CD4-positive, alpha-beta memory T cell (primary cell): Measurements from ENCODE around the gene MARCHF10. TPM values are rescaled to one million over a fixed set of nuclear protein-coding genes. Genes with fewer than 3 reads are reported as not detected.

Experiments used
- CTCF ChIA-PET: fragments of 350-600 bp; sonication (Branson Sonifier 250); formaldehyde crosslinking; loops from one replicate; lab custom pipeline; 2021; ENCODE audit warnings: inconsistent platforms; ENCODE audit not compliant: partially characterized antibody; lab: Charles Lee
- POLR2A ChIA-PET: fragments of 350-600 bp; sonication (Branson Sonifier 250); formaldehyde crosslinking; loops from one replicate; lab custom pipeline; 2021; ENCODE audit not compliant: partially characterized antibody; lab: Charles Lee
- DNase-seq, 5 donors: peaks; one replicate each; pipeline versions ENCODE4 v3.0.0 to v3.0.0-alpha.2; 2020 to 2022; ENCODE audit warnings: mixed read lengths in 1 of 5
- H3K27ac ChIP-seq: one replicate; pipeline ENCODE4 v1.7.0; 2013; ENCODE audit warnings: low read depth, low read length
- H3K27me3 ChIP-seq: 2 replicates; pipeline ENCODE4 v1.7.0; 2013; ENCODE audit warnings: mild to moderate bottlenecking, low read length, moderate library complexity; ENCODE audit not compliant: insufficient read depth
- H3K36me3 ChIP-seq: 2 replicates; pipeline ENCODE4 v1.7.0; 2013; ENCODE audit warnings: mild to moderate bottlenecking, low read length, moderate library complexity; ENCODE audit not compliant: insufficient read depth
- H3K4me1 ChIP-seq: 2 replicates; pipeline ENCODE4 v1.7.0; 2013; ENCODE audit warnings: mild to moderate bottlenecking, low read length, moderate library complexity; ENCODE audit not compliant: insufficient read depth
- H3K4me3 ChIP-seq, 2 donors: one replicate each; pipeline ENCODE4 v1.7.0; 2013; ENCODE audit warnings: low read length in 2 of 2, mild to moderate bottlenecking in 1 of 2
- H3K9me3 ChIP-seq, 2 donors: one replicate each; pipeline ENCODE4 v1.7.0; 2013; ENCODE audit warnings: low read length in 2 of 2, control low read depth in 1 of 2; ENCODE audit not compliant: control insufficient read depth in 1 of 2
- H3K27ac Mint-ChIP-seq, 7 donors: one replicate each; pipeline ENCODE4 v1.8.0; 2020 to 2021; ENCODE audit warnings: mixed read lengths in 7 of 7, mild to moderate bottlenecking in 6 of 7, inconsistent platforms in 3 of 7, moderate library complexity in 3 of 7
- H3K27me3 Mint-ChIP-seq, 2 donors: one replicate each; pipeline ENCODE4 v1.8.0; 2020 to 2021; ENCODE audit warnings: mixed read lengths in 2 of 2
- H3K36me3 Mint-ChIP-seq, 2 donors: one replicate each; pipeline ENCODE4 v1.8.0; 2020 to 2021; ENCODE audit warnings: mixed read lengths in 2 of 2, inconsistent platforms in 1 of 2, mild to moderate bottlenecking in 1 of 2
- H3K4me1 Mint-ChIP-seq, 4 donors: one replicate each; pipeline ENCODE4 v1.8.0; 2020 to 2021; ENCODE audit warnings: mixed read lengths in 4 of 4, mild to moderate bottlenecking in 1 of 4
- H3K4me3 Mint-ChIP-seq, 8 donors: one replicate each; pipeline ENCODE4 v1.8.0; 2020 to 2021; ENCODE audit warnings: mixed read lengths in 8 of 8, mild to moderate bottlenecking in 7 of 8, moderate library complexity in 6 of 8, inconsistent platforms in 3 of 8
- H3K9me3 Mint-ChIP-seq, 8 donors: one replicate each; pipeline ENCODE4 v1.8.0; 2020 to 2021; ENCODE audit warnings: mixed read lengths in 8 of 8, mild to moderate bottlenecking in 5 of 8, inconsistent platforms in 3 of 8, moderate library complexity in 1 of 8
- intact Hi-C: fragments of 100-400 bp; cut with micrococcal nuclease; formaldehyde crosslinking; loops from one replicate; pipeline ENCODE4 v1.15.1; 2023
- polyA plus RNA-seq, 2 donors: library from polyadenylated mRNA; unstranded; fragments of 300-500 nt; fragmentation: Illumina TruSeq; gene quantifications; one replicate each; pipeline ENCODE4 v1.2.3, GENCODE V29; 2021
- total RNA-seq, 2 experiments: library from RNA; stranded (reverse); gene quantifications; one replicate each; pipeline ENCODE4 v1.2.3, GENCODE V29; 2021

The MARCHF10 gene
- total and polyA plus RNA-seq, 4 experiments from 2014 or later: 0.15 to 0.89 (median 0.45) TPM

DNA sequence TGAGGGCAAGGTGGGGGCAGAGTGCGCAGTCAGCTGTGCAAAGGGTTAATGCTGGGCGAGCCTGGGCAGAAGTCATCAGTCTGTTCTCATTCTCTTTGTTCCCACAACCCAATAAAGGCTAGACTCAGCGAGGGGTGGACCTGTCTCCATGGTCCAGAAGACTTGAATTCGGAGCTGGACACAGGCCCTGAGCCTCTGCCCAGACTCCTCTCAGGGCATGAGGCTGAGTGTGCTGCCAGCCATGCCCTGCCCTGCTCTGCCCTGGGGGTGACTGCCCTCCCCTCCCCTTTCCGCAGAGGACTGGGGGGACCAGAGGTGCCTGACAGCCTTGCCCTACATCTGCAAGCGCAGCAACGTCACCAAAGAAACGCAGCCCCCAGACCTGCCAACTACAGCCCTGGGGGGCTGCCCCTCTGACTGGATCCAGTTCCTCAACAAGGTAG lies 126.2 kb downstream of the MARCHF10 start:
- Histone ChIP-seq H3K4me3 (no peak overlapping the region), H3K4me1 (no peaks in the 10 kb centered on the region), H3K36me3 (no peaks in the 10 kb centered on the region), H3K27ac (no peak overlapping the region), H3K27me3 (no peaks in the 10 kb centered on the region), H3K9me3 (no peaks in the 10 kb centered on the region)
- no peak for DNase-seq
- no peaks in the 10 kb centered on the region for H3K27me3 Mint-ChIP-seq
- H3K36me3 Mint-ChIP-seq: no peaks in the 10 kb centered on the region
- no peak overlapping the region for H3K27ac Mint-ChIP-seq
- POLR2A ChIA-PET: no interaction called here
- CTCF ChIA-PET: no interaction called here
- H3K4me3 Mint-ChIP-seq: no peak overlapping the region
- no peaks in the 10 kb centered on the region for H3K4me1 Mint-ChIP-seq
- H3K9me3 Mint-ChIP-seq: no peaks in the 10 kb centered on the region
- intact Hi-C loops: no loop called here

DNA sequence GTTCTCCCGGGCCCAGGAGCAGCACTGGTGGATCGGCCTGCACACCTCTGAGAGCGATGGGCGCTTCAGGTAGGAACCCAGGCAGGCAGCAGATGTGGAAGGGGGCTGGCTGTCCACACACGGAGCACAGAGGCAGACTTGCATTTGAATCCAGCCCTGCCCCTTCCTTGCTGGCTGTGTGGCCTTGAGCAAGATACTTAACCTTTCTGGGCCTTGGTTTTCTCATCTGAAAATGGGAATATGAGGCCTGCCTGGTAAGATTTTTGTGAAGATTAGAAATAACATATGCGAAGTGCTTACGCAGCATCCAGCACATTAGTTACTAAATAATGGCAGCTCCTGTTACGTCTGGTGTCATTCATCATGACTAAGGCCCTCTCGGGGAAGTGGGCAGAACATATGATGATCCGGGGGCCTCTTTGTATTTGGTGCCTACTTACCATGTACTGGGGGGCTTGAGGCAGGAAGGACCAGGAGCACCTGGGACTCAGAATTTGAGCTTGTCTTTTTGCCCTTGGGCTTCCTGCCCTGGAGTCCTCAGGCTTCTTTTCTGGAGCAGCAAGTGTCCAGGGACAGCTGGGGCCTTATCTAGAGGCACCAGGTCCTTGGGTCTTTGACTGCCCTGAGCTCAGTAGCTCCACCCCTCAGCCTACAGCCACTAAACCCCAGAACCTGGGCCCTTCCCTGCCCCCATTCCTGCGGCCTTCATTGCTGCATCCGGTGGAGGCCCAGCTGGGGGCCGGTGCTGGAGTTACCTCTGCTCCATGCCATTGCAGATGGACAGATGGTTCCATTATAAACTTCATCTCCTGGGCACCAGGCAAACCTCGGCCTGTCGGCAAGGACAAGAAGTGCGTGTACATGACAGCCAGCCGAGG lies 126.8 kb downstream of the MARCHF10 start:
- Histone ChIP-seq H3K4me1 (no peaks in the 10 kb centered on the region), H3K27ac (no peak overlapping the region), H3K36me3 (no peaks in the 10 kb centered on the region), H3K27me3 (no peaks in the 10 kb centered on the region), H3K4me3 (no peak overlapping the region), H3K9me3 (no peaks in the 10 kb centered on the region)
- intact Hi-C loops: no loop called here
- no peaks in the 10 kb centered on the region for H3K4me1 Mint-ChIP-seq
- ChIA-PET POLR2A (no interaction called here), CTCF (no interaction called here)
- H3K27ac Mint-ChIP-seq: no peak overlapping the region
- no peak for DNase-seq
- no peaks in the 10 kb centered on the region for H3K27me3 Mint-ChIP-seq
- no peaks in the 10 kb centered on the region for H3K9me3 Mint-ChIP-seq
- no peaks in the 10 kb centered on the region for H3K36me3 Mint-ChIP-seq
- H3K4me3 Mint-ChIP-seq: no peak overlapping the region

DNA sequence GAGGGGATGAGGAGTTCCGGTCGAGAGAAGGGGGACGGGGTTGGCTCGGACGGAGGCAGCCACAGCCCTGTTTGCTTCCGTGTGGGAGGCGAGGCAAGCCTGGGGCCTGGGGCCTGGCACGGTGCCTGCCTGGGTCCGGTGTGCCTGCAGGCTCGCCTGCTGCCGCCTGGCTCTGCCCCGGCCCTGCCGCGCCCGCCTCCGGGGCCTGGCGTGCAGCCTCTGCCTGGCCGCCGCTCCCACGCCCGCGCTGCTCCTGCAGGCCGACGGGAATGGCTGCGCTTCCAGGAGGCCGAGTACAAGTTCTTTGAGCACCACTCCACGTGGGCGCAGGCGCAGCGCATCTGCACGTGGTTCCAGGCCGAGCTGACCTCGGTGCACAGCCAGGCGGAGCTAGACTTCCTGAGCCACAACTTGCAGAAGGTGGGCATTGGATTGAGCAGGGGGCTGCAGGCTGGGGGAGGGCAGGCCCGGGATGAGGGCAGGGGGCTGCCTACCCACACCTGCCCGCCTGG lies 127.5 kb downstream of the MARCHF10 start:
- Histone ChIP-seq H3K4me1 (no peaks in the 10 kb centered on the region), H3K27me3 (no peaks in the 10 kb centered on the region), H3K27ac (no peak overlapping the region), H3K4me3 (no peak overlapping the region), H3K36me3 (no peaks in the 10 kb centered on the region), H3K9me3 (no peaks in the 10 kb centered on the region)
- no peaks in the 10 kb centered on the region for H3K9me3 Mint-ChIP-seq
- no peak for DNase-seq
- no peaks in the 10 kb centered on the region for H3K4me1 Mint-ChIP-seq
- ChIA-PET POLR2A (no interaction called here), CTCF (no interaction called here)
- no peaks in the 10 kb centered on the region for H3K27me3 Mint-ChIP-seq
- H3K4me3 Mint-ChIP-seq: no peak overlapping the region
- no peak overlapping the region for H3K27ac Mint-ChIP-seq
- intact Hi-C loops: no loop called here
- no peaks in the 10 kb centered on the region for H3K36me3 Mint-ChIP-seq

DNA sequence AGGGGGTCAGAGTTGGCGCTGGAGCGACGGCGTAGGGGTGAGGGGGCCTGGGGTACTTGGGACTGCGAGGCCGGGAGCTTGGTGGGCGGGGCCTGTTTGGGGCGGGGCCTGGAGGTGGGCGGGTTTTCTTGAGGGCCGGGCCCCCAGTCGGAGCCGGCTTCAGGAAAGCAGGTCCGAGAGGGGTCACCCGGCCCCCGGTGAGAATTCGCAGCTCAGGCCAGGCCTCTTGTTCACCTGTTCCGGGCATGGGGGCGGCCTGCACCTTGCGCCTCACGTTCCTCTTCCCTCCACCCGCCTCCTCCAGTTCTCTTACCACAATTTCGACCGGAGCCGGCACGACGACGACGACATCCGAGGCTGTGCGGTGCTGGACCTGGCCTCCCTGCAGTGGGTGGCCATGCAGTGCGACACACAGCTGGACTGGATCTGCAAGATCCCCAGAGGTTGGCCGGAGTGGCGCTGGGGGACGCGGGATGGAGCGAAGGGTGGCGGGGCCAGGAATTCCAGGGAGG lies 128.2 kb downstream of the MARCHF10 start:
- no peaks in the 10 kb centered on the region for H3K27me3 Mint-ChIP-seq
- ChIA-PET POLR2A (interaction anchor here (1.0 kb wide), 1 partner anchor 10 kb away, joined by 3 read pairs; no protein-coding TSS in a partner anchor), CTCF (no interaction called here)
- Histone ChIP-seq H3K27me3 (no peaks in the 10 kb centered on the region), H3K4me1 (no peaks in the 10 kb centered on the region), H3K36me3 (no peaks in the 10 kb centered on the region), H3K27ac (no peak overlapping the region), H3K4me3 (no peak overlapping the region), H3K9me3 (no peaks in the 10 kb centered on the region)
- H3K4me3 Mint-ChIP-seq: no peak overlapping the region
- intact Hi-C loops: no loop called here
- no peaks in the 10 kb centered on the region for H3K4me1 Mint-ChIP-seq
- no peak for DNase-seq
- H3K27ac Mint-ChIP-seq: no peak overlapping the region
- H3K36me3 Mint-ChIP-seq: no peaks in the 10 kb centered on the region
- H3K9me3 Mint-ChIP-seq: no peaks in the 10 kb centered on the region

DNA sequence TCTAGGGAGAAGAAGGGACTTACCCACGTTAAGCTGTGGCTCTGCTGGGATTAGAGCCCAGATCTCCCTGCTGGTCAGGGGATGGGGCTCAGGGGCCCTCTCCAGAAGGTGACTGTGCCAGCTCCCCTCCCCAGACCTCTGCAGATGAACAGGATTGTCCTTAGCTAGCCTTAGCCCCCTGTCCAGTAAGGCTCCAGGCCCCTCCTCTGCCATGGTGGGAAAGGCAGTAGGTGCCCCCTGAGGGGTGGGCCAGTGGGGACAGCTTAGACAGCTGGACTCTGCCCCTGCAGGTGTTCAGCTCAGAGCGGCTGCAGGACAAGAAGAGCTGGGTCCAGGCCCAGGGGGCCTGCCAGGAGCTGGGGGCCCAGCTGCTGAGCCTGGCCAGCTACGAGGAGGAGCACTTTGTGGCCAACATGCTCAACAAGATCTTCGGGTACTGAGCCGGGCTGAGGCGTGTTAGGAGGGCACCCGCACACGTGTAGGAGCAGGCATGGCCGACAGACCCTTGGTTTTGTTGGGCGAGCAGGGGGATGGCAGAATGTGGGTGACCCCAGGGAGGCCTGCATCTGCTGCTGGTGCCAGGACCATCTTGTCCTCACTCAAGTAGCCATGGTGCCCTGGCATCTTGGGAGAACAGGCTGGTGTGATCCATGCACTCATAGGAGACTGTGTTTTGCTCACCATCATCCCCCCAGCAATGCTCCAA lies 129.7 kb downstream of the MARCHF10 start:
- no peak overlapping the region for H3K4me3 Mint-ChIP-seq
- no peaks in the 10 kb centered on the region for H3K36me3 Mint-ChIP-seq
- Histone ChIP-seq H3K27ac (no peak overlapping the region), H3K27me3 (no peaks in the 10 kb centered on the region), H3K36me3 (no peaks in the 10 kb centered on the region), H3K4me1 (no peaks in the 10 kb centered on the region), H3K9me3 (no peaks in the 10 kb centered on the region), H3K4me3 (no peak overlapping the region)
- intact Hi-C loops: no loop called here
- CTCF ChIA-PET: no interaction called here
- H3K9me3 Mint-ChIP-seq: no peaks in the 10 kb centered on the region
- no peaks in the 10 kb centered on the region for H3K27me3 Mint-ChIP-seq
- POLR2A ChIA-PET: no interaction called here
- H3K27ac Mint-ChIP-seq: no peak overlapping the region
- DNase-seq: no peak
- no peaks in the 10 kb centered on the region for H3K4me1 Mint-ChIP-seq

DNA sequence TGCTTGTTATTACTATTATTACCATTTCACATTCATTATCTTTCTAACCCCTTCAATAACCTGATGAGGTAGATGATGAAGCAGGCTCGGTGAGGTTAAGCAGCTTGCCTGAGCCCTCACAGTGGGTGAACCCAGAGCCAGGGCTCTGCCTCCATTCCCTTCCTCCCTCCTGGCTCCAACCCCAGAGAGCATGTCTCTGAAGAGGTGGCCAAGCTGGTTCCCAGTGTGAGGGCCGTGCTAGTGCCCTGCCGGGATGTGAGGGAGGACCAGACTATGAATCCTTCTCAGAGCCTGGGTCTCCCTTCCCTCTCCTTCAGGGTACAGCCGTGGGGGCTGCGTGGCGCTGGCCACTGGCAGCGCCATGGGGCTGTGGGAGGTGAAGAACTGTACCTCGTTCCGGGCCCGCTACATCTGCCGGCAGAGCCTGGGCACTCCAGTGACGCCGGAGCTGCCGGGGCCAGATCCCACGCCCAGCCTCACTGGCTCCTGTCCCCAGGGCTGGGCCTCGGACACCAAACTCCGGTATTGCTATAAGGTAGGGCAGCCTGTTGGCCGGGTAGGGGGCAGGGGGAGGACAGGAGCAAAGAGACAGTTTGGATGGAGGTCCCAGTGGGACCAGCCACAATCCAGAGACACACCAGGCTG lies 131.0 kb downstream of the MARCHF10 start:
- H3K4me1 ChIP-seq: no peaks in the 10 kb centered on the region
- no peak overlapping the region for H3K4me3 ChIP-seq
- H3K9me3 Mint-ChIP-seq: no peaks in the 10 kb centered on the region
- H3K36me3 ChIP-seq: no peaks in the 10 kb centered on the region
- H3K27me3 ChIP-seq: no peaks in the 10 kb centered on the region
- ChIA-PET CTCF (interaction anchor here (1.2 kb wide), 1 partner anchor 730 kb away, joined by 3 read pairs; no protein-coding TSS in a partner anchor), POLR2A (no interaction called here)
- H3K4me1 Mint-ChIP-seq: peaks cover 0 to 4% (median 3%) of the 10 kb centered on the region in 4 donors
- no peak overlapping the region for H3K27ac Mint-ChIP-seq
- peaks cover 0 to 2% of the 10 kb centered on the region in 2 donors for H3K36me3 Mint-ChIP-seq
- H3K27me3 Mint-ChIP-seq: no peaks in the 10 kb centered on the region
- no peak overlapping the region for H3K27ac ChIP-seq
- intact Hi-C loops: no loop called here
- no peak for DNase-seq
- H3K4me3 Mint-ChIP-seq: no peak overlapping the region
- no peaks in the 10 kb centered on the region for H3K9me3 ChIP-seq
